Neural cell (in vitro differentiated cells): ENCODE results near the gene TEX35. TPM values are rescaled to one million over a fixed set of nuclear protein-coding genes. Genes with fewer than 3 reads are reported as not detected.

Experiments
- H2AFZ ChIP-seq: fragments of 200-600, 300-800 bp; sonication (generic), shearing (Covaris generic); 2 replicates; pipeline ENCODE4 v1.6.0; 2014; ENCODE audit warnings: low read depth, mild to moderate bottlenecking, antibody characterized with exemption, low read length, moderate library complexity
- H3F3A ChIP-seq: fragments of 200-600 bp; shearing (Covaris generic); 2 replicates; pipeline ENCODE4 v1.6.1; 2016; ENCODE audit warnings: mild to moderate bottlenecking, moderate library complexity, mixed read lengths, antibody characterized with exemption, low read length; ENCODE audit not compliant: insufficient read depth, poor library complexity, severe bottlenecking
- H3K27ac ChIP-seq: fragments of 200-600, 300-800 bp; sonication (generic), shearing (Covaris generic); 2 replicates; pipeline ENCODE4 v1.5.1; 2014; ENCODE audit warnings: mild to moderate bottlenecking, low read length, moderate library complexity
- H3K27me3 ChIP-seq: fragments of 300-800, 200-600 bp; sonication (generic), shearing (Covaris generic); 2 replicates; pipeline ENCODE4 v1.6.0; 2014; ENCODE audit warnings: mild to moderate bottlenecking, low read depth, low read length, moderate library complexity; ENCODE audit not compliant: insufficient read depth
- H3K36me3 ChIP-seq: fragments of 300-800, 200-600 bp; sonication (generic), shearing (Covaris generic); 2 replicates; pipeline ENCODE4 v1.5.1; 2014; ENCODE audit warnings: mild to moderate bottlenecking, antibody characterized with exemption, low read length, moderate library complexity; ENCODE audit not compliant: insufficient read depth
- H3K4me2 ChIP-seq: fragments of 300-800, 200-600 bp; sonication (generic), shearing (Covaris generic); 2 replicates; pipeline ENCODE4 v1.6.0; 2014; ENCODE audit warnings: mild to moderate bottlenecking, low read length
- H3K4me3 ChIP-seq: fragments of 300-800, 200-600 bp; sonication (generic), shearing (Covaris generic); 2 replicates; pipeline ENCODE4 v1.5.1; 2014; ENCODE audit warnings: mild to moderate bottlenecking, low read length, moderate library complexity
- H3K79me2 ChIP-seq: fragments of 200-600 bp; shearing (Covaris generic); replicated peaks from 2 replicates; pipeline ENCODE4 v1.6.0; 2014; ENCODE audit warnings: mild to moderate bottlenecking, low read length, moderate library complexity; ENCODE audit not compliant: insufficient read depth
- H3K9ac ChIP-seq: fragments of 300-800, 200-600 bp; sonication (generic), shearing (Covaris generic); 2 replicates; pipeline ENCODE4 v1.6.1; 2016; ENCODE audit warnings: mild to moderate bottlenecking, low read length, mixed read lengths
- H3K9me2 ChIP-seq: fragments of 200-600 bp; shearing (Covaris generic); 2 replicates; pipeline ENCODE4 v1.6.1; 2016; ENCODE audit warnings: mild to moderate bottlenecking, low read length, mixed read lengths; ENCODE audit not compliant: insufficient read depth
- H3K9me3 ChIP-seq: fragments of 200-600, 300-800 bp; sonication (generic), shearing (Covaris generic); 2 replicates; pipeline ENCODE4 v1.6.1; 2016; ENCODE audit warnings: mild to moderate bottlenecking, mixed run types, low read length, moderate library complexity, mixed read lengths
- H4K20me1 ChIP-seq: fragments of 200-600 bp; shearing (Covaris generic); 2 replicates; pipeline ENCODE4 v1.6.1; 2016; ENCODE audit warnings: mild to moderate bottlenecking, mixed run types; ENCODE audit not compliant: insufficient read depth
- CTCF ChIP-seq: fragments of 450-650 bp; IDR thresholded peaks from 2 replicates; pipeline ENCODE4 v1.5.1; 2014; ENCODE audit warnings: antibody characterized with exemption, mild to moderate bottlenecking, moderate library complexity; ENCODE audit not compliant: poor library complexity, severe bottlenecking
- EP300 ChIP-seq: fragments of 450-650 bp; conservative IDR thresholded peaks from 2 replicates; pipeline ENCODE4 v1.6.1; 2014; ENCODE audit warnings: antibody characterized with exemption, mild to moderate bottlenecking, moderate library complexity; ENCODE audit not compliant: poor library complexity, severe bottlenecking
- EZH2 ChIP-seq: fragments of 200-600, 300-800 bp; shearing (Covaris generic), sonication (generic); IDR thresholded peaks from 2 replicates; pipeline ENCODE4 v1.6.1; 2014; ENCODE audit warnings: antibody characterized with exemption, low read length, borderline replicate concordance, mild to moderate bottlenecking; ENCODE audit not compliant: insufficient read depth, poor library complexity, severe bottlenecking
- MXI1 ChIP-seq: fragments of 450-650 bp; conservative IDR thresholded peaks from 2 replicates; pipeline ENCODE4 v1.6.1; 2014; ENCODE audit warnings: antibody characterized with exemption, mild to moderate bottlenecking; ENCODE audit not compliant: poor library complexity, severe bottlenecking
- POLR2AphosphoS5 ChIP-seq: IDR thresholded peaks from 2 replicates; pipeline ENCODE4 v1.6.1; 2012
- RAD21 ChIP-seq: fragments of 450-650 bp; conservative IDR thresholded peaks from 2 replicates; pipeline ENCODE4 v1.6.1; 2014; ENCODE audit warnings: antibody characterized with exemption, mild to moderate bottlenecking, moderate library complexity
- REST ChIP-seq: IDR thresholded peaks from 2 replicates; pipeline ENCODE4 v1.6.1; 2012; ENCODE audit warnings: borderline replicate concordance
- SMC3 ChIP-seq: fragments of 450-650 bp; conservative IDR thresholded peaks from 2 replicates; pipeline ENCODE4 v1.6.1; 2014; ENCODE audit warnings: antibody characterized with exemption, mild to moderate bottlenecking, moderate library complexity; ENCODE audit not compliant: poor library complexity
- TAF1 ChIP-seq: IDR thresholded peaks from 2 replicates; pipeline ENCODE4 v1.6.1; 2012; ENCODE audit warnings: low read depth
- polyA plus RNA-seq: library from polyadenylated mRNA; depleted of rRNA; stranded (reverse); fragments of >200 nt; gene quantifications from 2 replicates; pipeline ENCODE4 v1.2.3, GENCODE V29; 2014

TEX35 gene
- polyA plus RNA-seq, 1 donor from 2014 or later, result not detected

DNA sequence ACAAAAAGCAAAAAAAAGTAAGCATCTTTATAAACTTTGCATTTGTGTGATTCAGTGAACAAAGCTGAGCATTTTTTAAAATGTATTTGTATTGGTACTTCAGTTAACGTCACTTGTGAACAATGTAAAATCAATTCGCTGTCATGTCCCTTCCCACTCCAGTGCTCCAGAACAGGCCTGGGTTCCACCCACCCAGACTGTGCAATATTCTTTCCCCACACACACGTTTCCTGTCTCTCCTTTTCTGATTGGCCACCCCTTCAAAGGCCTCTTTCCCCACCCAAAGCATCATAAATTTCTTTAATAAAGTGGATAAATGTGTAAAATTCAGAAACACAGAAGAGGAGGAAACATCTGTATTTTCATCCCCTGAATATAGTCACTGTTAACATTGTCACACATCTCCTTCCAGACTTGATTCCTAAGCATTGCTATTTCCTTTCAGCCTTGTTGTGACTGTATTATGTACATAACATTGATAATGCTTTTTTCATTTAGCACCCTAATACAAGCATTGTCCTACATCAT is 28.1 kb upstream of the TEX35 start:
- H3K36me3 ChIP-seq, result no peaks in the 10 kb centered on the region
- H3K27me3 ChIP-seq, result no peaks in the 10 kb centered on the region
- no peaks in the 10 kb centered on the region for H3K9me3 ChIP-seq
- H3K9ac ChIP-seq, result no peak overlapping the region
- H2AFZ ChIP-seq, result no peak overlapping the region
- H3K9me2 ChIP-seq, result no peaks in the 10 kb centered on the region
- H3K27ac ChIP-seq, result no peak overlapping the region
- H3F3A ChIP-seq, result no peaks in the 10 kb centered on the region
- no peak overlapping the region for H3K4me2 ChIP-seq
- H4K20me1 ChIP-seq, result no peaks in the 10 kb centered on the region
- H3K79me2 ChIP-seq, result no peaks in the 10 kb centered on the region
- no peak for TF ChIP-seq CTCF
- H3K4me3 ChIP-seq, result no peak overlapping the region

GRCh38 chr1:178485541-178485981 is 27.3 kb upstream of the TEX35 start:
- no peak overlapping the region for H2AFZ ChIP-seq
- H4K20me1 ChIP-seq, result no peaks in the 10 kb centered on the region
- no peak overlapping the region for H3K4me3 ChIP-seq
- H3K27me3 ChIP-seq, result no peaks in the 10 kb centered on the region
- TF ChIP-seq EP300, result no peak
- no peak for TF ChIP-seq CTCF
- TF ChIP-seq EZH2, result no peak
- TF ChIP-seq RAD21, result no peak
- no peak for TF ChIP-seq REST
- TF ChIP-seq MXI1, result no peak
- TF ChIP-seq SMC3, result no peak
- TF ChIP-seq TAF1, result no peak
- TF ChIP-seq POLR2AphosphoS5, result no peak
- no peaks in the 10 kb centered on the region for H3F3A ChIP-seq
- no peaks in the 10 kb centered on the region for H3K9me3 ChIP-seq
- no peak overlapping the region for H3K4me2 ChIP-seq
- no peaks in the 10 kb centered on the region for H3K36me3 ChIP-seq
- no peak overlapping the region for H3K27ac ChIP-seq
- no peaks in the 10 kb centered on the region for H3K79me2 ChIP-seq
- H3K9me2 ChIP-seq, result no peaks in the 10 kb centered on the region
- H3K9ac ChIP-seq, result no peak overlapping the region
